ENCODE results near the gene CAMTA1.

The CAMTA1 gene

DNA sequence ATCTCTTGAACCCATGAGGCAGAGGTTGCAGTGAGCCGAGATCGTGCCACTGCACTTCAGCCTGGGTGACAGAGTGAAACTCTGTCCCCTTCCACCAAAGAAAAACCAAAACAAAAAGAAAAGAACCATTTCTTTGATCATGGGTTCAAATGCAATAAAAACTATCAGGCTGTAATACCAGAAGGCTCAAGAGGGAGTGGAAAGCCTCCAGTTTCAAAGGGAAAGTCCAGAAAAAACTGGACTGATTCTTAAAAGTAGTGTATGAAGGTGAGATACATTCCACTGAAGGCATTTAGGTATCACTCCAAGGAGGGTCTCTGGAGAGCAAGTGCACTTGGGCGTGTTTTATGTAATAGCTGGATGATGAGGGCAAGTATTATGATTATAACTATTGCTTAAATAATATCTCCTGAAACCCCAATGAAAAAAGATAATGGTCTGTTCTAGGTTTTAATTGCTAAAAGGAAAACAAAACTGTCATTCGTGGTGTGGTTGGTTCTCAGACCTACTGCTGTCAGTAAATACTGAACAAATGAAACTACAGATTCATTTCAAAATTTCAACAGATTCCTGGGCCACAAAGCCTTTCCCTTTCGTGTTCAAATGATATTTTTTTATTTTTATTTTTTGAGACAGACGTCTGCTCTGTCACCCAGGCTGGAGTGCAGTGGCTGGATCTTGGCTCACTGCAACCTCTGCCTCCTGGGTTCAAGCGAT is 6.0 kb upstream of the CAMTA1 start:
- no peak for DNase-seq (ENCODE audit: low spot score)

DNA sequence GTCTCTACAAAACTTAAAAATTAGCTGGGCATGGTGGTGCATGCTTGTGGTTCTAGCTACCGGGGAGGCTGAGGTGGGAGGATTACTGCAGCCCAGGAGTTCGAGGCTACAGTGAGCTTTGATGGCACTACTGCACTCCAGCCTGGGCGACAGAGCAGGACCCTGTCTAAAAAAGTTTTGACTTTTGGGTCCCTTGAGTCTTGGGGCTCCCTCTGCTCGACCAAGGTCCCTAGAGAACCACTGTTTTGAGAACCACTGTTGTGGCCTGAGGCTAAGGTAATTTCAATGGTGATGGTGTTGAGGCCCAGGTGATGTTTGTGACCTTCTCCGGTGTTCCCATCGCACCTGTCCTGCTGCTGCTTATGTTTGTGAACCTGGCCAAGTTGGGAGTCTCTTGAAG is 3.1 kb upstream of the CAMTA1 start:
- no peak for DNase-seq (ENCODE audit: low spot score)

GRCh38 chr1:6783221-6783620 is 2.0 kb upstream of the CAMTA1 start:
- DNase-seq (ENCODE audit: low spot score) = no peak

GRCh38 chr1:6783936-6784559 is 1.2 kb upstream of the CAMTA1 start:
- peak; percentile 26 for DNase-seq (ENCODE audit: low spot score)

DNA sequence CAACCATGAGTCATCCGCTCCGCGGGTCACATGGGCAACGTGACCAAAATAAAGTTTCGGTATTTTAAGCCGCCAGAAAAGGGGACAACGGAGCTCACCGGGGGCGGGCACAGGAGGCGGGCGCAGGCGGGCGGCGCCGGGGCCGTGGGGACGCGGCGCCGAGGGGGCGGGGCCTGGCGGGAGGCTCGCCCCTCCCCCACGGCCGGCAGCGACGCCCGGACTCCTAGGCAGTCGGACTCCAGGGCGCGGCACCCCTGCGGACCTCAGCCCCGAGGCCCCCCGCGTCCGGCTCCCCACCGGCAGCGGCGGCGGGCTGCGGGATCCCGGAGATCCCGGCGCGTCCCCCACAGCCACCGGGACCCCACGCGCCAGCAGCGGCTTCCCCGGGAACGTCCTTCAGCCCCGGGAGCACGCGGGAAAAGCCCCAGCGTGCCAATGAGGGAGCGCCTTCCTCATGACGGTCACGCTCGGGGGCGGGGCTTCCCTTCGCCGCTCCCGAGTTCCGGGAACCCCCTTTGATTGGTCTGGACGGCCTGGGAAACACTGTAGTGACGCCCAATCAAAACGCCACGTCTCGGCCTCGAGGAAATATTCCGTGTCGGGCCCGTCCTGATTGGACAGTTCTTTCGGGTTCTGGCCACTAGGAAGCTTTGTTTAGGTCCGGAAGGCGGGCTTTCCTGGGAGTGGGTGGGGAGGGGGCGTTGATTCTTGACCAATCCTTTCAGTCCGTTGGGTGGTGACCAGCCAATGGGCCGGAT is 515 bp upstream of the CAMTA1 start:
- DNase-seq (ENCODE audit: low spot score) = peak; percentile 100

- DNase-seq (ENCODE audit: low spot score) = peak; percentile 16
These were observed 663 bp downstream of the CAMTA1 start for GRCh38 chr1:6785728-6786505.

DNA sequence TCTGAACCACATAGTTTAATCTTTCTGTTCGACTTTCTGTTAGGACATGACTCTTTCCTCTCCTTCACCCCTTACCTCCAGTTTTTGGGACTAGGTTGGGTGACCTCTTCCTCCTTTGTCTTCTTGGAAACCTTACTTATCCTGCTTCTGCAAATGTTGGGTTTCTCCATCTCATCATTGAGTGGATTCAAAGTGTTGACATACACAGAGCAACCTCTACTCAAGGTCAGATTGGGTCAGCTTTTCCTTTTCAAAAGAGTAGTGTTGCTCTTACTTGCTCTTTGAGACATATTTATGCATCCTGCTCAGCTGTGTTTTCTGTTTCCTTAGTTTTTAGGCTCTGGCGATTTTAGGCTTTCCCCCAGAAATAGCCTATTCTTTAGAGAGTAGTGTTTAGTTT is 3.7 kb downstream of the CAMTA1 start:
- no peak for DNase-seq (ENCODE audit: low spot score)

DNA sequence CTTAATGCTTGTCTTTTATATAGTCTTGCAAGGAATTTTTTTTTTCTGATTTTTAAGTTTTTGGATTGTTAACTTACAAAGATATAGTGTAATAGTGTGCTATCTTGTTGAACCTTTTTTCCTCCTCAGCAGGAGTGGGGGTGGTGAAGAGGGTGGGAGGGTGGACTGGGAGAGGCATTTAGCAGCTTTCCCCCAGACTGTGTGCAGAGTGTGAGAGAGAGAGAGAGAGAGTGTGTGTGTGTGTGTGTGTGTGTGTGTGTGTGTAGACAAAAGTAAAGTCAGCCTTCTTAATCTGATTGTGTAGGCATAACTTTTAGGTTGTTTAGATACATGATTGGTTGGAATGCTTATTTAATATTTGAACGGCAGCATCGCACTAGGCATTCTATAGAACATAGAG is 4.9 kb downstream of the CAMTA1 start:
- DNase-seq (ENCODE audit: low spot score) = no peak

DNA sequence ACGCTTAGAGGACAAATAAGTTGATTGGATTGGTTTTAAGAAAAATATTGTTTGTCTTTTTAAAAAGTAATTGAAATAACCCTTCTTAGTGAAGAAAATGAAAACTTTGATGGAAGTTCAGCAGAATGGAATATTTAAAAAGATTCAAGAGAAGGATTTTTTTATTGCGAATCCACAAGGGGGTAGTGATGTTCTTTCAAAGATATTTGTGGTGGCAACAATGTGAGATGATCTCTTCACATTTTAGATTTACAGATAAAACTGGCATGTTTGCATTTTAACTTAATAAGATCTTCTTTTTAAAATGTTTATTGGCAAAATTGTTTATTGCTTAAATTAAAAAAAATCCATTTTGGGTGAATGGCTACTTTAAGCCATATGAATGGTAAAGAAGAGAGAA is 8.9 kb downstream of the CAMTA1 start:
- DNase-seq (ENCODE audit: low spot score) = peak; percentile 61

DNA sequence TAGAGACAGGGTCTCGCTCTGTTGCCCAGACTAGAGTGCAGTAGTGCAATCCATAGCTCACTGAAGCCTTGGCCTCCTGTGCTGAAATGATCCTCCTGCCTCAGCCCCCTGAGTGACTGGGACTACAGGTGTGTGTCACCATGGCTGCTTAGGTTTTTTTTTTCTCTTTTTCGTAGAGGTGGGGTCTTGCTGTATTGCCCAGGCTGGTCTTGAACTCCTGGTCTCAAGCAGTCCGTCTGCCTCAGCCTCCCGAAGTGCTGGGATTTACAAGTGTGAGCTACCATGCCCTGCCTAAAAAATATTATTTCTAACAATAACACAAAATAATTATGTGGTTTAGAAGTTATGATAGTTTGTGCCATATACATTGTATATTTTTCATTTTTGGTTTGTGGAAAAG is 9.9 kb downstream of the CAMTA1 start:
- DNase-seq (ENCODE audit: low spot score) = no peak

DNA sequence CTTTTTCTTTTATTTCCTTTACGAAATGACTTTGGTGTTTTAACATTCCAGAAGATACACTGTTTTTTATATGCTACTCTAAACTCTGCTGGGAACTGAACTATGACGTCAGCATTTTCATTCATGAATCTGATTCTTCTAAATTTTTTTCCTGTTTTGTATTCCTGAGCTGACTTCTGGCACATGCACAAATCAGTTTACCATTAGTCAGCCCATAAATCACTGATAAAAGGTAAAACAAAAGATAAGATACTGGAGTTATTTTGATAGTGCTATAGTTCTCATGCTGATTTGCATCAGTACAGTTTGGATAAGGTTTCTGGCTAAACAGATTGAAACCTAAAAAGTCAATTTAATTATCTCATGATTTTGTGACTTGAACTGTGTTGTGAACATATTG is 10.4 kb downstream of the CAMTA1 start:
- no peak for DNase-seq (ENCODE audit: low spot score)

DNA sequence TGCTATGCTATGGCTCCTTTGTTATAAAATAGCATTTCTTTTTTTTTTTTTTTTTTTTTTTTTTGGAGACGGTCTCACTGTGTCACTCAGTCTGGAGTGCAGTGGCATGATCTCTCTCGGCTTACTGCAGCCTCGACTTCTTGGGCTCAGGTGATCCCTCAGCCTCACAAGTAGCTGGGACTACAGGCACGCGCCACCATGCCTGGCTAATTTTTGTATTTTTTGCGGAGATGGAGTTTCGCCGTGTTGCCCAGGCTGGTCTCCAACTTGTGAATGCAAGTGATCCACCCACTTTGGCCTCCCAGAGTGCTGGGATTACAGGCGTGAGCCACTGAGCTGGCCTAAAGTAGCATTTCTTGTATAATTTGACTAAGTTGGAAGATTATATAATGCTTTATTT is 10.8 kb downstream of the CAMTA1 start:
- DNase-seq (ENCODE audit: low spot score) = no peak

DNA sequence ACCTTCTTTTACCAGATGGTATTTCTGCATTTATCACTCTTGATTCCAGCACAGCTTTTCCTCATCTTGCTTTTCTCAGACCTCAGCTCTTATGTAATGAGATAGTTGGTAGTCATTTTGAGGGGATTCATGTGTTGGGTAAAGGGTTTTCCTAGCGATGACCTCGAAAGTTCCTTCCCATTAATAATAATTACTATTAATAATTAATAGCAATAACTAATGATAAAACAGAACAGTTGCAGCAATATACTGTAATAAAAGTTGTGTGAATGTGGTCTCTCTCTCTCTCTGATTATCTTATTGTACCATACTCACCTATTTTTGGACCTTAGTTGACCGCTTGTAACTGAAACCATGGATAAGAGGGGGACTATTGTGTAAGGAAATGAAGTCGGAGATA is 14.2 kb downstream of the CAMTA1 start:
- no peak for DNase-seq (ENCODE audit: low spot score)

DNA sequence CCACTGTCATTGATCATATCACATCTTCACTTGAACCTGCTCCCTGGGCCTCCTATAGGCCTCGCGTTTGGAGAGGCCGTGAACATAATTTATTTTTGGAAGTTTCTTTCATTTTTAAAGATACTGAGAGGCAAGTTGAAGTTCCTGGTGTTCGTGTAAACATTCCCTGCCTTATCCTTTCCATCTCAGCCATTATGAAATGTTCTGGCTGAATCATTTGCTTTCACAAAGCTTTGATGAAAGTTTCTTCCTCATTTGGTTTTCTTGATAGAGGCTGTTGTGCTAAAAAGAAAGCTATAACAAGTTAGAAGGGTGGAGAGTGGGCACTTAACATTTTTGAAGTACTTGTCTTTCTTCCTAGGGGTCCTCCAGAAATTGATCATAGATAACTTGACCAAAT is 15.5 kb downstream of the CAMTA1 start:
- no peak for DNase-seq (ENCODE audit: low spot score)

GRCh38 chr1:6801199-6801598 is 15.9 kb downstream of the CAMTA1 start:
- DNase-seq (ENCODE audit: low spot score) = no peak

- no peak for DNase-seq (ENCODE audit: low spot score)
These were observed 16.7 kb downstream of the CAMTA1 start for GRCh38 chr1:6801966-6802365.

- DNase-seq (ENCODE audit: low spot score) = no peak
These were observed 17.2 kb downstream of the CAMTA1 start for GRCh38 chr1:6802454-6802853.

GRCh38 chr1:6802893-6803292 is 17.6 kb downstream of the CAMTA1 start:
- no peak for DNase-seq (ENCODE audit: low spot score)

GRCh38 chr1:6803357-6803756 is 18.1 kb downstream of the CAMTA1 start:
- DNase-seq (ENCODE audit: low spot score) = no peak

- no peak for DNase-seq (ENCODE audit: low spot score)
These were observed 19.8 kb downstream of the CAMTA1 start for GRCh38 chr1:6805004-6805416.

DNA sequence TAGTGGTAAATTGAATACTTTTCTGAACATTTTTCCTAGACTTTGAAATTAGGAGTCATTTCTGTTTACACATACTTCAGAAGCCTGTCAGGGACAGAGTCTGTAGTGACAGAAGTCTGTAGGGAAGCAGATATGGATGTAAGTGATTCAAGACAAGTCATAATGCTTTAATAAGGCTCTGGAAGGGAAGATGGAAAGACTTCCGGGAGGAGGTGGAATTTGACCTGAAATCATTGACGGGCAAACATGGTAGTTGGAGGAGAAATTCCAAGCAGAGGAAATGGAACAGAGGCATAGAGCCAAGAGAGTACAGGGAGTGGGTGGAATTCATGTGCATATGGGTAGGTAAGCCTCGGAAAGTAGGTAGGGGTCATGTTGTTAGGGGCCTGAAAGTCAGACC is 22.5 kb downstream of the CAMTA1 start:
- DNase-seq (ENCODE audit: low spot score) = no peak

GRCh38 chr1:6809461-6809860 is 24.2 kb downstream of the CAMTA1 start:
- no peak for DNase-seq (ENCODE audit: low spot score)

Measured in cerebellar cortex (tissue), 1 donor.